Measurements from ENCODE around the gene TOR1B.

TOR1B gene

DNA sequence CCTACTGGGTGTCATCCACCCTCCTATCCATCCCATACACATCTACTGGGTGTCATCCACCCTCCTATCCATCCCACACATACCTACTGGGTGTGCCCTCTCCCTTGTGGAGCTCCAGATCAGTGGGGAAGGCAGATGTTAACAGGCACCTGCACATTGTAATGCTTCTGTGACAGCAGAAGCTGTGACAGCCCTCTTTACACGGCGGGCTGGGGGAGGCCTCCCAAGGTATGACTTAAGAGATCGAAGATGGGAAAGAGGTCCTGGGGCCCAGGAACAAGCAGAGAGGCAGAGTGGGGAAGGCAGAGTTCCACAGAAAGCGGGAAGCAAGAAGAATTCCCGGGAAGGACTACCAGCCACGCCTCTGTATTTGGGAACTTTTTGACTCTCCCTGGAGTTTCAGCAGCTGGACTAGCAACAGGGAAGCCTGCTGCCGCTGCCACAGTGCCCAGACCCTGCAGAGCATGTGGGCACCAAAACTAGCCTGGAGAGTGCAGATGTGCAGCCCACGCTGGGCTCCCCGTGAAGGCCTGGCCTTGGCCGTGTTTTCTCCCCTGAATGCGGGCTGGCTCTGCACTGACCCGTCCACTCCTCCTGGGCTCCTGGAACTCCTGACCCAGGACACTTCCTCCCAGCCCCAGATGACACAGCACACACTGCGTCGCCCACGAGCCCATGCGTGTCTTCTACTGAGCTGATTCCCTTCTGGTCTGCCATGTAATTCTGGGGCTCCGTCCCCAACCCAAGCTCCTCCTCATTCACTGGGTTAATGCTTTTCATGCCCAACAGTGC, 11.6 kb downstream of the TOR1B start:
- no peak for DNase-seq (ENCODE audit: low read depth)

DNA sequence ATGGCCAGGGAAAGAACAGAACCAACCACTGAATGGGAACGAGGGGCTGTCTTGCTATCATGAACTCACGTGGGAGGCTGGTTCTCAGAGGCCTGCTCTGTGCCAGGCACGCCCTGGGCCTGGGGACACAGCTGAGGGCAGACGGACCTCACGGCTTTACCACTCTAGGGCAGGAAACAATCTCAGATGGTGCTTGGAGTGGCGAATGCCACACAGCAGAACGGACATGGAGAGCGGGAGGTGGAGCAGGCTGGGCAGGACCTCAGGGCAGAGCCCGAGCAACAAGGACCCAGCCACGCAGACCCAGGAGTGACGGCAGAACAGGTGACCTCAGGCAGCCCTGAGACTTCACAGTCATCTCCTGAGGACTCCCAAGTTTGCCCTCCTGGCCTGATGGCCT, 12.3 kb downstream of the TOR1B start:
- no peak for DNase-seq (ENCODE audit: low read depth)

DNA sequence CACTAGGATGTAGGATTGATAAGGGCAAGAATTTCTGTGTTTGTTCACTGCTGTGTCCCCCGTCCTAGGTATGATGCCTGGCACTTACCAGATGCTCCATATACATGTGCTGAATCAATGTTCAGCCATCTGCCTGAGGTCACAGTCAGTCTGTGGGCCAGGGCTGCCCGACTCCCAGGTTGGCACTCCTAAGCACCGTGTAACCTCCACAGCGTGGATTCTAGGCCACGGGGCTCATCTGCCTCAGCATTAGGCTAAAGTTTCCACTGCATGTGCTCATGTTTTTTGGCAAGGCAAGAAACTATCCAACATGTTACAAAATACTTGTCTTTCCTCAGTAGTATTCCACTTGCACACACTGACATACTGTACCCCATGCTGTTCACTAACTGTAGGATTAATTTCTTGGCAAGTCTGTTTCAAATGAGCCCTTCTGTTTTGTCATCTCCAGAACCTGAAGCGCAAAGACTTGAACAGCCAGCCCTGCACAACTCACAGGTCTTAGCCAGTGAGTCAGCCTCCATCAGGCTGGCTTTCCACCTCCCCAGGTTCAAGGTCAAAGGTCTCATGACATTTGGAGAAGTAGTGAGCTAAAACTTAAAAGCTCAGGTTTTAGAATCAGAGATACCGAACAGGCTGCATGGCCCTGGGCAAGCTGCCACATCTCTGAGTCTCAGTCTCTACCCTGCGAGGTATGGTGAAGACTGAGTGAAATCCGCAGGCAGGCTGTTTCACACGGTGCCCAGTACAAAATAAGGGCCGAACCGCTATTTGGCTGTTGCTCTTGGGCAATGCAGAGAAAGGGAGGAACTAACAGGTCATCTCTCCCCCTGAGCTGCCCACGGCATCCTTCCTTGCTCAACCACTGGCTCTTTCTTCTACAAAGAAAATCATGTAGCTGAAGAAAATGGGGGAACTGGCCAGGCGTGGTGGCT, 13.8 kb downstream of the TOR1B start:
- DNase-seq (ENCODE audit: low read depth), result no peak

DNA sequence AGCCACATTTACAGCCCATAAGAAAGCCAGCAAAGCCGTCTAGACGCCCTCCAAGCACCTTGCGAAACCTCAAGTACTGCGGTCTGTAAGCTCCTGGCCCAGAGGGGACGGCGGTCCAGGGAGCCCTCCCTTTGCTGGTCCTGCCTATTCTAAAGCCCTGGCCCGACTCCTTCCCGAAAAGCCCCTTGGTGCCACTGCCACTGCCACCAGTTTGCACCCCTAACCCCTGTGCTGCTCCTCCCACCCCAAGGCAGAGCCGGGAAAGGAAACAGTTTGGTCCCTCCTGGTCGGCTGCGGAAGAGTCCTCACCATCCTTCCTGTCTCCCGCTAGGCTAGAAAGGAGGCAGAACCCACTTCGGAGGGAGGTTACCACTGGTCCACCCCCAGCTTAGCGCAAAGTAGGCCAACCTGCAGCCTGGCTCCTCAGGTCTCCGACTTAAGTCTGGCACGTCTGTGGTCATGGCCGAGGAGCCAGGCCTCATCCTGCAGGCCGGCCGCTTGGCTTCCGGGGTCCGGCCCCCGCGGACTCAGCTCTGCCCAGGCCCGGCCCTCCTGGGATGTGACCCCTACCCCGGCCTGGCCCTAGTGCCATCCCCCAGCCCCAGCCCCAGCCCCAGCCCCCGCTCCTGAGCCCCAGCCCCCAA, 20.0 kb downstream of the TOR1B start:
- no peak for DNase-seq (ENCODE audit: low read depth)

DNA sequence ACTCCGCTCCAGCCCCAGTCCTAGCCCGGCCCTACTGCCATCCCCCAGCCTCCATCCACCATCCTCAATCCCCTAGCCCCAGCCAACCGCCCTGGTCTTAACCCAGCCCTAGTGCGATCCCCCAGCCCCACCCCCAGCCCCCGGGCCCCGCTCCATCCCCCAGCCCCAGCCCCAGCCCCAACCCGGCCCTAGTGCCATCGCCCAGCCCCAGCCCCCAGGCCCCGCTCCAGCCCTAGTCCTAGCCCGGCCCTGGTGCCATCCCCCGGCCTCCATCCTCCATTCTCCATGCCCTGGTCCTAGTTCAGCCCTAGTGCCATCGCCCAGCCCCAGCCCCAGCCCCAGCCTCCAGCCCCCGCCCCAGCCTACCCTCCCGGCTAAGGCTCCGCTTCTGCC, 20.6 kb downstream of the TOR1B start:
- no peak for DNase-seq (ENCODE audit: low read depth)

DNA sequence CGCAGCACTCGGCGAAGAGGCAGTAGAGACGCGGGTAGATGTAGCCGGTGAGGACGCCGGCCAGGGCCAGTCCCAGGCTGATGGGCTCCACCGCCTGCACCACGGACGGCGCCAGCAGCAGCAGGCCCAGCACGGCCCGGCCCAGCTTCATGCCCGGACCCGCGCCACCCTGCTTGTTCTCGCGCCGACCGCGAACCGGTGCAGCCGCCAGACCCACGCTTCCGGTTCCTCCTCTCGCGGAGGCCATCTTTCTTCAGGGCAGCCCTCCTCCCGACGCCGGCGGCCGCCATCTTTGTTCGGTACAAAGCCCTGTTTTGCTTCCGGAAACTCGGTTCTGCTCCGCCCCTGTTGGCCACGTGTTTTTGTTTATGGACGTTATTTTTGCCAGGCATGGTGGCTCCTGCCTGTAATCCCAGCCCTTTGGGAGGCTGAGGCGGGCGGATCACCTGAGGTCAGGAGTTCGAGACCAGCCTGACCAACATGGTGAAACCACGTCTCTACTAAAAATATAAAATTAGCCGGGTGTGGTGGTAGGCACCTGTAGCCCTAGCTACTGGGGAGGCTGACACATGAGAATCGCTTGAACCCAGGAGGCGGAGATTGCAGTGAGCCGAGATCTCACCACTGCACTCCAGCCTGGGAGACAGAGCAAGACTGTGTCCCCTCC, 21.1 kb downstream of the TOR1B start, which contains the start of gene TOR1A:
Gene TOR1A, minus strand, starts transcription at position 202 of the 667 bp plus-strand sequence. Its CDS starts 51 bp downstream, at position 151.
- peak; percentile 57 for DNase-seq (ENCODE audit: low read depth)

DNA sequence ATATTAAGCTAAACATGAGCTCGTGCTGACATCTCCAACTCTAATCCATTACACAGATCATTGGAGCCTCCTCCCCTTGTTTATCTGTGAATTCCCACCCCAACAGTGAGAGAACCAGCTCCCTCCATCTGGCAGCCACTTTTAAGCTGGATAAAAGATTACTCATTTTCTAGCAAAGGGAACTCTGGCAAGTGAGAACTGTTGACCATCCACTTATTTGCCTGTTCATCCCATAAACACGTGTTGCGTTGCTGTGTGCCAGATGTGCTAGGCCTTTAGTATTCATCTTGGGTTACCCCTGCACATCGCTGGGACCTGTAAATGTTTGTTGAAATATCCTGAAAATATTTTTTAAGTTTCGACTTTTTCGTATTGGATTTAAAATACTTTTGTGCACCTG, 23.4 kb downstream of the TOR1B start:
- no peak for DNase-seq (ENCODE audit: low read depth)

DNA sequence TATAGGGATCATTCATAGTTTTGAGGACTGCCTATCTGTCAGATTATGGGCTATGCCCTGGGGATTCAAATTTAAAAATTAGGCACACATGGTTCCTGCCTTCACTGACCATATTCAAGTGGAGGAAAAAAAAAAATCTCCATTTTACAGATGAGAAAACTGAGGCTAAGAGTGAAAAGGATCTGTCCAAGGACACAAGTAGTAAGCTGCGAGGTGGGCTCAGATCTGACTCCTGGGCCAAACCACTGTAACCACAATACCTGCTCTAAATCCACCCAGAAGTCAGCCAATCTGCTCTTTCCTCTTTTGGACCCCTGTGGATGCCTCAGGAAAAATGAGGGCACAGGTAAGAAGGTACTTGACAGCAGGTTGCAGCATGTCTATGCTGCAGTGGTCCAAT, 23.8 kb downstream of the TOR1B start:
- DNase-seq (ENCODE audit: low read depth), result no peak

DNA sequence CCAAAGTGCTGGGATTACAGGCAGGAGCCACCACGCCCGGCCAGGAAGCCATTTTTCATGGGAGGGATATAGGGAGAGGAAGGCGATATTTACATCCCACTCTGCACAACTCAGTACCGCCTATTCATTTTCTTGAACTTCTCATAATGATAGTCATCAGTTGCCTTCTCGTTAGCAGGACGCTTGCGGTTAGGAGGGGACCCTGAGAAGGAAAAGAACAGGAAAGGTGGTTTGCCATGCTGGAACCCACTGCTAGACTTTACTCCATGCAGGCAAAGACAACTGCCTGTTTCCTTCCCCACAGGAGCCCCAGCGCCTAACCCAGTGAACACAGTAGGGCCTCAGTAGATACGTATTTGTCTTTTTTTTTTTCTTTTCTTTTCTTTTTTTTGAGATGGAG, 25.1 kb downstream of the TOR1B start:
- DNase-seq (ENCODE audit: low read depth), result no peak

DNA sequence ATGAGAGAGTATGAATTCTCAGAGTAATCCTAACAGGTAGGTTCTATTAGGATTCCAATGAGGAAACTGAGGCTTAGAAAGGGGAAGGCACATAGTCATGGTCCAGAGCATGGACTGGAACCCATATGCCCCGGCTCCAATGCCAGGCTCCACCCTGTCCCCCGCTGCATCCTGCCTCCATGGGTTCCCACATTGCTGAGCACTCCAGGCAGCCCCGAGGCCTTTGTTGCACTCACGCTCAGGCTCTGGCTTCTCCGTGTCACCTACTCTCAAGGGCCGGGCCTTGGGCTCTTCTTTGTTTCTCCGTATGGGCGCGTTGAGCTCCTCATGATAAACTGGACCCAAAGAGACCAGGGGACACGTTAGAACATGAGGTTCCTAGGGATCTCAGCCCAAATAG, 26.0 kb downstream of the TOR1B start:
- DNase-seq (ENCODE audit: low read depth), result no peak

DNA sequence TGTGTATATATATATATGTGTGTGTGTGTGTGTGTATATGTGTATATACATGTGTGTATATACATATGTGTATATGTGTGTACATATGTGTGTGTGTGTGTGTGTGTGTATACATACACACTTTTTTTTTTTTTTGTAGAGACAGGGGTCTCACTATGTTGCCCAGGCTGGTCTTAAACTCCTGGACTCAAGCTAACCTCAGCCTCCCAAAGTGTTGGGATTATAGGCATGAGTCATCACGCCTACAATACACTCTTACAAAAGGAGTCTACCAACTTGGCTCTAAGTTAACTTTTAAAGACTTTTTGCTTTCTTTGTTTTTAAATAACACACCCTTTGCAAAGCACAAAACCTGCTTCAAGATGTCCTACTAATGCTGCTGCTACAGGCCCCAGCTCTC, 30.0 kb downstream of the TOR1B start:
- DNase-seq (ENCODE audit: low read depth), result no peak

DNA sequence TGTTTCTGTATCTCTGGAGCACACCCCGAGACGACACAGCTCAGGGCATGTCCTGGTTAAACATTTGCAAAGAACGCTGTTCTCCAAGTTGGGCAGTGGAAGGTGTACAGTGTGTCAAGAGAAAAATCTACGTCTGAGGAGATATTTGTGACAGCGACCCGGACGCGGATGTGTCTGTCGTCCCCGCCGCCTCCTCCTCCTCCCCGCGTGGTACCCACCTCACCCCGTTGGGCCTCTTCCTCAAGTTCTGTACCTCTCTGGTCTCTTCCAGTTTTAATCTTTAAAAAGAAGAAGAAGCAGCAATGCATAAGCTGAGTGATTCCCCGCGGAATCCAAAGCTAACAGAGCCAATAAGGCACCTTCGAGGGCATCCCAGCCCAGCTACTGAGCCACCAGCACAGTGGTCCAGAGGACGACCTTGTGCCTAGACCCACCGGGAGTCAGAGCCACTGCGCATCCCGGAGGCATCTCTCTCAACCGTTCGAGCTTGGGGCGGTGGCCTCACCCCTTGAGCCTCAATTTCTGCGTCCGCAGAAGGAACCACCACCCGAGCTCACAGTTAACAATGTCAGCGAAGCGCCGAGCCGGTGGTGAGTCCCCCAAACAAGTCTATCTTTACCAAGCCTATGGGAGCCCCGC, 31.6 kb downstream of the TOR1B start:
- no peak for DNase-seq (ENCODE audit: low read depth)

DNA sequence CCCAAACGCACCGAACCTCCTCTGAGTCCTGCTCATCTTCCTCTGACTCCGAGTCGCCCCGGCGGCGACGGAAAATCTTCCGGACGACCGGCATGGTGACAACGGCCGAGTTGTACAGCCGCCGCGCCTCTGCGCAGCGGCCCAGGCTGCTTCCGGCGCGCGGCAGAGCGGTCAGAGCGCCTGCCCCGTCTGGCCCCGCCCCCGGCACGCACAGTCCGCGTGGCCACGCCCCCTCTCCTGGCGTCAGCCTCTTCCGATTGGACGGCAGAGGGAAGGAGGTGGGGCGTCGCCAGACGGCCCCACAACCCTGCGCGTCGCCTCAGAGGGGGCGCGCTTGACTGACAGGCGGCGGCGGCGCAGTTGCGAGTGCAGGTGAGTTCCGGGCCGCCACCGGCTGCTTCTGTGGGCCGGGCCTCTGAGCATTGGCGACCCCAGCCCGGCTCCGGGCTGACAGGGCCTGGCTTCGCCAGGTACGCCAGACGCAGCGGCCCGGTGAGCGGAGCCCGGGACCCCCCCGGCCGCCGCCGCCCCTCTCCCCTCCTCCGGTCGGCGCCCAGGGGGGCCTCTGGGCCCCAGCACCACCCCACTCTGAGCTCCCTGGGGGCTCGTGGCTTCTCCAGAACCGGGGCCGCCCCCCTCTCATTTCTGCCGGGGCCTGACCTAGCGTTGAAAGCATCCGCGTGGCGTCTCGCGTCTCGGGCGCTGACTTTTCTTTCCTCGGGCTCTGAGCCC, 32.3 kb downstream of the TOR1B start, which contains the start of the genes C9orf78 and USP20:
Gene C9orf78, minus strand, starts transcription at position 148 of the 732 bp plus-strand sequence. Its CDS starts 54 bp downstream, at position 94.
Gene USP20, plus strand, starts transcription at position 331 of the 732 bp plus-strand sequence. CDS start 17,098 bp downstream, outside the sequence.
- DNase-seq (ENCODE audit: low read depth), result peak; percentile 57

DNA sequence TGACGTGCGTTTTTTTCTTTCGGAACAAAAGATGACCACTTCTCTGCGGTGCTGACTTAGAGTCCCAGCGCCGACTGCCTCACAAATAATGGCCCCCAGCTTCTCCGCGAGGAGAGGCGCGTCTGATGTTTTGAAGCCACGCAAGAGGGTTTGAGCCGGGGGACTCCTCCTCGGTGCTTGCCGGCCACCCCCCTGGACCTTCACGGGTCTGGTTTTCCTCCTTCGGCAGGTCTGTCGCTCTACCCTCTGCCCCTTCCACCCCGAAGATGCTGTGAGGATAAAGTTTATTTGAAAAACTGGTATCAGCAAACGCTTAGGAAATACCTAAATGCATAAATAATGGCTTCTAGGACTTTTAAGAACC, 32.9 kb downstream of the TOR1B start:
- DNase-seq (ENCODE audit: low read depth), result no peak

DNA sequence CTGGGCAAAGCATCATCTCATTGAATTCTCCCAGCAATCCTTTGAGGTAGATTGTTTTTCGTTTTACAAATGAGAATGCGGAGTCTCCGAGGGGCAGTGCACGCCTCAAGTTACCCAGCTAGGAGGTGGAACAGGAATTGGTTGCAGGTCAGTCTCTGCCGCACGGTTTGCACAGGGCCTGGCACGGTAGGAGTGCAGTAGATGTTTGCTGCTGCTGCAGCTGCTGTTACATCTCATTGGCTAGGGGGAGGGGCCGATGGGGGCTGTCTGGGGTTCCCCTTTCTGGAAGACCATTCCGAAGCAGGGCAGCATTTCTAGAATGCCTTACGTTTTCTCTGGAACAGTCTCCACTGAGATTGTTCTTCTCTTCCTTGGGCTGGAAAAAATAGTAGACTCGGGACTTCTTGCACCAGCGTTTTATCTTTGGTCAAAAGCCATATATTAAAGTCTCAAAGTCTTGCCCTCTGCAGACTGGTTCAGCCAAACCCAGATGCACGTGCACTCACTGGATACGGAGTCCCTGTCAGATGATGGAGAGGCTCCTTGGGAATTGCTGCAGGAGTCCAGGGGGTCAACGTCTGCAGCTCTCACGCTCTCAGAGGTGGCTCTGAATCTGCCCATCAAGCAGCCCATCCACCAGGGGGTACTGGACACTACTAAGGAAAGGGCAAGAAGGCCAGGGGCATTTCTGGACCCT, 33.5 kb downstream of the TOR1B start:
- DNase-seq (ENCODE audit: low read depth), result no peak

DNA sequence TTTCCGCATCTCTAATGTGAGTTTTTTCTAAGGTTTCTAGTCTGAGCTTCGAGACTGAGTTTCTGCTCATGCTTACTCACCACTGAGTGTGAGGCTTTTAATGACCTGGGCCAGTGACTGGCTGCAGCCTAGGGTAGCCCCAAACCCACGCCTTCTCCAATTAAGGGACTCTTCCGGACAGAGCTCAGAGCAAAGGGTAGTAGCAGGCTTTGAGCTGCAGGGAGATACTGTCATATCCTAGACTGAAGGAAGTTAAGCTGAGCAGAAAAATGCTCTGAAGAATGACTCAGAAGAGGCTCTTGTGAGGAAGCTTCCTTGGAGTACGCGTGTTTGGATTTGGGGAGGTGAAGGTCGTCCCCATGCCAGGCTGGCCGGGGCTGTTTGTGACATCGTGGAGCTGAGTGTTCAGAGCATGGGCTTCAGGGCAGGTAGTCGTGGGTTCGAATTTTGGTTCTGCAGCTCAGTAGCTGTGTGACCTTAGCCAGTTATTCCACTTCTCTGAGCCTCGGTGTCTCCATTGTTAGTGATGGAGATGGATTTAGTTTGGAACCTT, 35.8 kb downstream of the TOR1B start:
- peak; percentile 71 for DNase-seq (ENCODE audit: low read depth)

DNA sequence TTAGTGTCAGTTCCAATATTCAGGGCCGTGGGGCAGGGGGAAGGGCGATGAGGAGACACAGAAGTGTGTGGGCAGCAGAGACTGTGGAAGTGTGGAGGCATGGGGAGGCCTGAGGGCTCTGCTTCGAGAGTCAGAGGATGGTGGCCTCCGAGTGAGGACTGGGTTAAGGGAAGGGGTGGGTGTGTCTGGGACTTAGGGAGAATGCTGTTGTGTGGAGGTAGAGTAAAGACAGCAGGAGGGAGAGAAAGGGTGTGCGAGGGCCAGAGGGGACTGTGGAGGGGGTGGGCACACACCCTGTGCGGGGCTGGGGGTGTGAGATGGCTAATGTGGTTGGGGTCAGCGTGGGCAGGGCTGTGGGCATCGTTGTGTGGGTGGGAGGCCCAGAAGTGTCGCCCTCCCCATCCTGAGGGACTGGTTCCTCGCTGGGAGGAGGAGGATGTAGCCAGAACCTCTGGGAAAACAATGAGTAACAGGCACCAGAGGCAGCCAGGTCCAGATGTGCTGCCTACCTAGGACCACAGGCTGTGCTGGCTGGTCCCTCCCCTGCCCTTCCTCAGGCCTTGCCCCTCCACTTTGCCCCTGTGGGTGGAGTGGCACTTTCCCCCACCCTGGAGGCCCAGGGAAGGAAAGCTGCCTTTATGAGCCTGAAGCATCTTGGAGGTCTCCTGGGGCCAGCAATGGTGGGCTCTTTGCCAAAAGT, 36.5 kb downstream of the TOR1B start:
- no peak for DNase-seq (ENCODE audit: low read depth)

DNA sequence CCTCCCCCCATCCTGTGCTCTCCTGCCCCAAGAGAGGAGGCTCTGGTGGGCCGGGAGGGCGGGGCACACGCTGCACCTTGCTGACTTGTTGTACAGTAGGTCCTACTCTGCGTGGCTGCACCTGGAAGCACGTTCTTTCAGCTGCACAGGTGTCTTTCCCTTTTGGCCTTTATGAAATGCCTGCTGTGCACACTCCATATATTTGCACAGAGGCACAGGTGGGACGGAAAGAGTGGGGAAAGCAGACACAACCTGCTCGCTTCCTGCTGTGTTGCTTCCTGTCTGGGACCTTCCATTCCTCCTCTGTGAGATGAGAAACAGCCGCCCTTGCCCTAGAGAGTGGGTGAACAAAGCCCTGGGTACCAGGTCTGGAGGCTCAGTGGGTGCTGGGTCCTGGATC, 37.0 kb downstream of the TOR1B start:
- no peak for DNase-seq (ENCODE audit: low read depth)

DNA sequence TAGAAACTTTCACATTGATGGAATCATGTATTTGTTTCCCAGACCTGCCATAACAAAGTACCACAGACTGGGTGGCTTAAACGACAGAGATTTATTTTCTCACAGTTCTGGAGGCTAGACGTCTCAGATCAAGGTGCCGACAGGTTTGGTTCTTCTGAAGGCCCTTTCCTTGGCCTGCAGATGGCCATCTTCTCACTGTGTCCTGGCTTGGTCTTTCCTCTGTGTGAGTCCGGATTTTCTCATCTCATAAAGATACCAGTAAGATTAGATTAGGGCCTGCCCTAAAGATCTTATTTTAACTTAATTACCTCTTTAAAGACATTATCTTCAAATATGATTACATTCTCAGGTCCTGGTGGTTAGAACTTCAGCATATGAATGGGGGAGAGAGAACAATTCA, 38.1 kb downstream of the TOR1B start:
- DNase-seq (ENCODE audit: low read depth), result no peak

Measured in non-pigmented ciliary epithelial cell (primary cell).